Activated CD4-positive, alpha-beta T cell treated with anti-CD3 and anti-CD28 coated beads, Interleukin-2, amount 10 ng/mL, durations not matched to agents 24 days and 14 days (primary cell): Measurements from ENCODE around the gene TWF2. TPM values are rescaled to one million over a fixed set of nuclear protein-coding genes. Genes with fewer than 3 reads are reported as not detected.
A peak's percentile ranks its signal among the peaks of the same experiment; 100 is the strongest.

Experiments
- DNase-seq: peaks from one replicate; pipeline ENCODE4 v3.0.0; 2022
- H3K27ac Mint-ChIP-seq: one replicate; pipeline ENCODE4 v1.8.0; 2022; ENCODE audit warnings: mild to moderate bottlenecking, mixed read lengths
- H3K27me3 Mint-ChIP-seq: one replicate; pipeline ENCODE4 v1.8.0; 2022; ENCODE audit warnings: mixed read lengths
- H3K36me3 Mint-ChIP-seq: one replicate; pipeline ENCODE4 v1.8.0; 2022; ENCODE audit warnings: low read depth, mild to moderate bottlenecking, mixed read lengths
- H3K4me1 Mint-ChIP-seq: one replicate; pipeline ENCODE4 v1.8.0; 2021; ENCODE audit warnings: mixed read lengths
- H3K4me3 Mint-ChIP-seq: one replicate; pipeline ENCODE4 v1.8.0; 2022; ENCODE audit warnings: mild to moderate bottlenecking, moderate library complexity, mixed read lengths
- H3K9me3 Mint-ChIP-seq: one replicate; pipeline ENCODE4 v1.8.0; 2021; ENCODE audit warnings: mixed read lengths
- intact Hi-C: fragments of 100-400 bp; cut with micrococcal nuclease; formaldehyde crosslinking; loops from one replicate; pipeline ENCODE4 v1.15.1; 2023
- total RNA-seq: library from RNA; stranded (reverse); gene quantifications from 2 replicates; pipeline ENCODE4 v1.2.3, GENCODE V29; 2022

Gene TWF2
- total RNA-seq, 1 donor from 2014 or later, result 80.3 TPM

GRCh38 chr3:52195291-52195597 is 43.7 kb downstream of the TWF2 start:
- Mint-ChIP-seq H3K9me3 (no peaks in the 10 kb centered on the region), H3K27ac (no peak overlapping the region), H3K27me3 (no peaks in the 10 kb centered on the region), H3K36me3 (peaks cover 15% of the 10 kb centered on the region), H3K4me1 (peaks cover 34% of the 10 kb centered on the region), H3K4me3 (no peak overlapping the region)
- intact Hi-C loops, result loop anchor here (5.0 to 10.0 kb wide), 2 partner anchors 198 to 340 kb away; partner anchors contain the start of genes NT5DC2, RPL29 and UQCC5
- DNase-seq, result no peak

- peaks cover 33% of the 10 kb centered on the region for H3K4me1 Mint-ChIP-seq
- H3K4me3 Mint-ChIP-seq, result no peak overlapping the region
- intact Hi-C loops, result loop anchor here (5.0 to 10.0 kb wide), 2 partner anchors 197 to 340 kb away; partner anchors contain the start of genes NT5DC2, RPL29 and UQCC5
- no peaks in the 10 kb centered on the region for H3K9me3 Mint-ChIP-seq
- no peaks in the 10 kb centered on the region for H3K27me3 Mint-ChIP-seq
- no peak overlapping the region for H3K27ac Mint-ChIP-seq
- H3K36me3 Mint-ChIP-seq, result peaks cover 12% of the 10 kb centered on the region
- DNase-seq, result no peak
These were observed 44.3 kb downstream of the TWF2 start for GRCh38 chr3:52194485-52195290.

GRCh38 chr3:52193065-52193464 is 45.9 kb downstream of the TWF2 start:
- no peak for DNase-seq
- peaks cover 29% of the 10 kb centered on the region for H3K4me1 Mint-ChIP-seq
- H3K4me3 Mint-ChIP-seq, result no peak overlapping the region
- H3K27ac Mint-ChIP-seq, result no peak overlapping the region
- H3K9me3 Mint-ChIP-seq, result no peaks in the 10 kb centered on the region
- no peaks in the 10 kb centered on the region for H3K27me3 Mint-ChIP-seq
- intact Hi-C loops, result loop anchor here (10.0 kb wide), 1 partner anchor 342 kb away; the partner anchor contains the start of genes NT5DC2 and UQCC5
- no peaks in the 10 kb centered on the region for H3K36me3 Mint-ChIP-seq

- Mint-ChIP-seq H3K9me3 (no peaks in the 10 kb centered on the region), H3K4me3 (no peak overlapping the region), H3K27ac (no peak overlapping the region), H3K4me1 (peaks cover 17% of the 10 kb centered on the region), H3K27me3 (no peaks in the 10 kb centered on the region), H3K36me3 (no peaks in the 10 kb centered on the region)
- no peak for DNase-seq
- intact Hi-C loops, result loop anchor here (10.0 kb wide), 1 partner anchor 343 kb away; the partner anchor contains the start of genes NT5DC2 and UQCC5
These were observed 47.3 kb downstream of the TWF2 start for GRCh38 chr3:52191663-52192062.

- Mint-ChIP-seq H3K4me1 (peaks cover 10% of the 10 kb centered on the region), H3K9me3 (no peaks in the 10 kb centered on the region), H3K36me3 (no peaks in the 10 kb centered on the region), H3K27me3 (no peaks in the 10 kb centered on the region), H3K27ac (no peak overlapping the region), H3K4me3 (no peak overlapping the region)
- DNase-seq, result no peak
- intact Hi-C loops, result loop anchor here (10.0 kb wide), 1 partner anchor 344 kb away; the partner anchor contains the start of genes NT5DC2 and UQCC5
These were observed 48.5 kb downstream of the TWF2 start for GRCh38 chr3:52190294-52191074.

GRCh38 chr3:52188556-52188955 is 50.4 kb downstream of the TWF2 start:
- peaks cover 10% of the 10 kb centered on the region for H3K4me1 Mint-ChIP-seq
- intact Hi-C loops, result no loop called here
- no peak for DNase-seq
- H3K27me3 Mint-ChIP-seq, result no peaks in the 10 kb centered on the region
- no peaks in the 10 kb centered on the region for H3K36me3 Mint-ChIP-seq
- no peaks in the 10 kb centered on the region for H3K9me3 Mint-ChIP-seq
- H3K27ac Mint-ChIP-seq, result no peak overlapping the region
- no peak overlapping the region for H3K4me3 Mint-ChIP-seq

- no peak for DNase-seq
- Mint-ChIP-seq H3K4me3 (no peak overlapping the region), H3K4me1 (peaks cover 15% of the 10 kb centered on the region), H3K36me3 (no peaks in the 10 kb centered on the region), H3K9me3 (no peaks in the 10 kb centered on the region), H3K27me3 (peaks cover 4% of the 10 kb centered on the region), H3K27ac (no peak overlapping the region)
- intact Hi-C loops, result no loop called here
These were observed 52.2 kb downstream of the TWF2 start for GRCh38 chr3:52186729-52187128.

GRCh38 chr3:52185837-52186236 is 53.1 kb downstream of the TWF2 start:
- no peak overlapping the region for H3K27ac Mint-ChIP-seq
- no peak for DNase-seq
- no peaks in the 10 kb centered on the region for H3K9me3 Mint-ChIP-seq
- intact Hi-C loops, result no loop called here
- no peaks in the 10 kb centered on the region for H3K36me3 Mint-ChIP-seq
- no peak overlapping the region for H3K4me3 Mint-ChIP-seq
- H3K4me1 Mint-ChIP-seq, result peaks cover 15% of the 10 kb centered on the region
- peaks cover 5% of the 10 kb centered on the region for H3K27me3 Mint-ChIP-seq

GRCh38 chr3:52185311-52185710 is 53.6 kb downstream of the TWF2 start:
- no peaks in the 10 kb centered on the region for H3K36me3 Mint-ChIP-seq
- no peak overlapping the region for H3K27ac Mint-ChIP-seq
- intact Hi-C loops, result no loop called here
- no peaks in the 10 kb centered on the region for H3K9me3 Mint-ChIP-seq
- H3K4me3 Mint-ChIP-seq, result no peak overlapping the region
- peaks cover 15% of the 10 kb centered on the region for H3K4me1 Mint-ChIP-seq
- peaks cover 5% of the 10 kb centered on the region for H3K27me3 Mint-ChIP-seq
- no peak for DNase-seq

GRCh38 chr3:52184690-52185089 is 54.3 kb downstream of the TWF2 start:
- H3K27ac Mint-ChIP-seq, result no peak overlapping the region
- no peak for DNase-seq
- H3K27me3 Mint-ChIP-seq, result peaks cover 7% of the 10 kb centered on the region
- no peaks in the 10 kb centered on the region for H3K36me3 Mint-ChIP-seq
- no peak overlapping the region for H3K4me3 Mint-ChIP-seq
- H3K4me1 Mint-ChIP-seq, result peaks cover 12% of the 10 kb centered on the region
- intact Hi-C loops, result no loop called here
- H3K9me3 Mint-ChIP-seq, result no peaks in the 10 kb centered on the region

- Mint-ChIP-seq H3K27me3 (peaks cover 7% of the 10 kb centered on the region), H3K36me3 (no peaks in the 10 kb centered on the region), H3K27ac (no peak overlapping the region), H3K4me3 (no peak overlapping the region), H3K4me1 (peaks cover 9% of the 10 kb centered on the region), H3K9me3 (no peaks in the 10 kb centered on the region)
- DNase-seq, result no peak
- intact Hi-C loops, result no loop called here
These were observed 55.0 kb downstream of the TWF2 start for GRCh38 chr3:52183786-52184445.

- Mint-ChIP-seq H3K36me3 (no peaks in the 10 kb centered on the region), H3K27ac (no peak overlapping the region)
- intact Hi-C loops, result no loop called here
These were observed 56.3 kb downstream of the TWF2 start for GRCh38 chr3:52182691-52183090.

GRCh38 chr3:52182196-52182595 is 56.8 kb downstream of the TWF2 start:
- no peak for DNase-seq
- Mint-ChIP-seq H3K4me3 (no peak overlapping the region), H3K9me3 (no peaks in the 10 kb centered on the region), H3K27ac (peak overlapping the region; percentile 15), H3K36me3 (no peaks in the 10 kb centered on the region), H3K27me3 (peaks cover 14% of the 10 kb centered on the region), H3K4me1 (peaks cover 5% of the 10 kb centered on the region)
- intact Hi-C loops, result no loop called here

More at GRCh38 chr3:52182691-52183090, 56.3 kb downstream of the TWF2 start:
- Mint-ChIP-seq H3K27me3 (peaks cover 14% of the 10 kb centered on the region), H3K9me3 (no peaks in the 10 kb centered on the region), H3K4me3 (no peak overlapping the region), H3K4me1 (peaks cover 5% of the 10 kb centered on the region)
- no peak for DNase-seq

GRCh38 chr3:52181543-52181942 is 57.4 kb downstream of the TWF2 start:
- no peak for DNase-seq
- Mint-ChIP-seq H3K4me1 (peaks cover 5% of the 10 kb centered on the region), H3K27ac (no peak overlapping the region), H3K27me3 (peaks cover 14% of the 10 kb centered on the region), H3K36me3 (no peaks in the 10 kb centered on the region), H3K9me3 (no peaks in the 10 kb centered on the region), H3K4me3 (no peak overlapping the region)
- intact Hi-C loops, result no loop called here
